Heart left ventricle (tissue), 13 donors: ENCODE measurements around the gene KTI12.
"Not testable (repeated sequence)": the region's sequence is repeated elsewhere in the genome, so short reads cannot be mapped to it uniquely, and the experiment has no call there.

ENCODE experiments used
- POLR2A ChIP-seq, 2 donors: fragments of 450-650 bp; IDR thresholded peaks; one replicate each; pipeline ENCODE4 v1.6.1; 2017; ENCODE audit warnings: antibody characterized with exemption in 2 of 2, mild to moderate bottlenecking in 2 of 2, moderate library complexity in 2 of 2
- TF ChIP-seq, protein P1 (sequence below), 12 donors: fragments of 200-600 bp; sonication (generic) in 4 of 12; IDR thresholded peaks; one replicate each; pipeline versions ENCODE4 v1.5.0 to v1.8.0; 2018 to 2022; ENCODE audit warnings: antibody characterized with exemption in 12 of 12, mild to moderate bottlenecking in 5 of 12
- donor health status: ischemic (EF 13 %, LVEDD 7.1; RV severe dilation, severe dysfunction).
- donor health status: DM: no; HTN: yes; CAD: no.
- donor health status: DM: no; HTN: no; CAD: no.
- donor health status: ischemic (EF 25% LVEDD 6.9; RV normal size, moderate dysfunction).
- donor health status: ischemic (EF 25% LVEDD 5.7; RV mildly dilated, moderate dysfunction).
- donor health status: ischemic (EF 35%, LVEDD 5.7; RV mildly dilated, moderate dysfunction).
- donor health status: nonischemic (EF 11% LVEDD 7.7; RV severe dilation, severe dysfunction).
- donor health status: DM: yes; HTN: yes; CAD: no.
- donor health status: PGD.
- donor health status: ischemic (EF 29% LVEDD 5.4; RV normal size, mild dysfunction).
- donor health status: nonischemic (EF 23%, LVEDD 6.1; RV moderate dilation, normal function).

DNA sequence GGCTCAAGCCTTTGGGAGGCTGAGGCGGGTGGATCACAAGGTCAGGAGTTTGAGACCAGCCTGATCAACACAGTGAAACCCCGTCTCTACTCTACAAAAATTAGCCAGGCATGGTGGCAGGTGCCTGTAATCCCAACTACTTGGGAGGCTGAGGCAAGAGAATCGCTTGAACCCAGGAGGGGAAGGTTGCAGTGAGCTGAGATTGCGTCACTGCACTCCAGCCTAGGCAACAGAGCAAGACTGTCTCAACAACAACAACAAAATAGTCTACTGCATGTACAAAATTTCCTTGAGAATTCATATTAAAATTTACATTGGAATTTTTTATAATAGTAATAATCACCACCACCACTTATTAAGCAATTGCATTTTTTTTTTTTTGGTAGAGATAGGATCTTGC is 15.7 kb upstream of the KTI12 start:
- not testable (repeated sequence) for TF ChIP-seq POLR2A (IDR thresholded peaks at IDR 0.05)
- TF ChIP-seq, protein P1, sequence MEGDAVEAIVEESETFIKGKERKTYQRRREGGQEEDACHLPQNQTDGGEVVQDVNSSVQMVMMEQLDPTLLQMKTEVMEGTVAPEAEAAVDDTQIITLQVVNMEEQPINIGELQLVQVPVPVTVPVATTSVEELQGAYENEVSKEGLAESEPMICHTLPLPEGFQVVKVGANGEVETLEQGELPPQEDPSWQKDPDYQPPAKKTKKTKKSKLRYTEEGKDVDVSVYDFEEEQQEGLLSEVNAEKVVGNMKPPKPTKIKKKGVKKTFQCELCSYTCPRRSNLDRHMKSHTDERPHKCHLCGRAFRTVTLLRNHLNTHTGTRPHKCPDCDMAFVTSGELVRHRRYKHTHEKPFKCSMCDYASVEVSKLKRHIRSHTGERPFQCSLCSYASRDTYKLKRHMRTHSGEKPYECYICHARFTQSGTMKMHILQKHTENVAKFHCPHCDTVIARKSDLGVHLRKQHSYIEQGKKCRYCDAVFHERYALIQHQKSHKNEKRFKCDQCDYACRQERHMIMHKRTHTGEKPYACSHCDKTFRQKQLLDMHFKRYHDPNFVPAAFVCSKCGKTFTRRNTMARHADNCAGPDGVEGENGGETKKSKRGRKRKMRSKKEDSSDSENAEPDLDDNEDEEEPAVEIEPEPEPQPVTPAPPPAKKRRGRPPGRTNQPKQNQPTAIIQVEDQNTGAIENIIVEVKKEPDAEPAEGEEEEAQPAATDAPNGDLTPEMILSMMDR (IDR thresholded peaks at IDR 0.05) = not testable (repeated sequence)
